Posterior cingulate gyrus (tissue), 11 donors: ENCODE data around the gene MAP4K5.
"Not testable (repeated sequence)": the region's sequence is repeated elsewhere in the genome, so short reads cannot be mapped to it uniquely, and the experiment has no call there.

Experiments
- DNase-seq, 10 donors: peaks; one replicate each; pipeline versions ENCODE4 v3.0.0 to v3.0.0-alpha.2; 2020 to 2021; ENCODE audit warnings: mixed read lengths in 3 of 10
- intact Hi-C: fragments of 100-400 bp; cut with DNase I; formaldehyde crosslinking; loops from one replicate; pipeline ENCODE4 v1.15.1; 2023

MAP4K5 gene

DNA sequence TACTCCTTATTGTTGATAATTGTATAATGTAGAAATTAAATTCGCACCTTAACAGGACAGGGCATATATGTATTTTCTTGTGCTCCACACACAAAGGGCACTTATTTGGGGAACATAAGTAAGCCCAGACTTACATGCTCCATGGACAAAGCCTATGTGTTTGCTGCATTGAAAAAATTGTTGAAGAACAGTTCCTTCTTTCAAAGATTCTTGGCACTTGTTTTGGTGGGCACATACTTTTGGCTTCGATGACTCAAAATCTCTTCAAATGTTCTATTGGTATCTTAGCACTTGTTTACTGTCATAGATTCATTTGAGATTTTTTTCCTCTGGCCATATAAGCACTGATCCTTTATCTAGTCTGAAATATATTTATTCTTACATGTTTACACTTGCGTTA, 1.4 kb upstream of the MAP4K5 start:
- intact Hi-C loops, result loop anchor here (2.0 to 10.0 kb wide), 3 partner anchors 137 to 299 kb away; partner anchors contain the start of genes CDKL1, DMAC2L, L2HGDH and SOS2
- DNase-seq, result no peak

DNA sequence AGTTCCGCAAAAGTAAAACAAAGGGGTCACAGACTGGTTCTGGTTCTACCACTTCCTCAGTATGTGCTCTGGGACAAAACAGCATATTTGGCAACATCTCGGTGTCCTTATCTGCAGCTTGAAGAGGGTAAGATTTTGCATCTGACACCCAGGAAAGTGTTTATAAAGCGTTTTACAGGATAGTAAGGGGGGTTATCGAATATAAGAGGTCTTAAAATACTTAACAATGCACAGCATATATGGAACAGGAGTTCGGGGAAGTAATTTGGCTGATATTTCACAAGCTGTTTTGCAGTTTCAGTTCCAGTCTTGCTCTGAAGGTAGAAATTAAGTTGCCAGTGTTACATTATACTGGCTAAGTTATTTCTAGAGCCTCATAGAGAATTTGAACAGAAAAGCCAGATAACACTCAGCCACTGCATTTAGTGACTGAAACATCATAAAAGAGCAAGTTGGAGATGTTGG, 904 bp upstream of the MAP4K5 start:
- intact Hi-C loops, result loop anchor here (2.0 to 10.0 kb wide), 3 partner anchors 136 to 298 kb away; partner anchors contain the start of genes CDKL1, DMAC2L, L2HGDH and SOS2
- no peak for DNase-seq

DNA sequence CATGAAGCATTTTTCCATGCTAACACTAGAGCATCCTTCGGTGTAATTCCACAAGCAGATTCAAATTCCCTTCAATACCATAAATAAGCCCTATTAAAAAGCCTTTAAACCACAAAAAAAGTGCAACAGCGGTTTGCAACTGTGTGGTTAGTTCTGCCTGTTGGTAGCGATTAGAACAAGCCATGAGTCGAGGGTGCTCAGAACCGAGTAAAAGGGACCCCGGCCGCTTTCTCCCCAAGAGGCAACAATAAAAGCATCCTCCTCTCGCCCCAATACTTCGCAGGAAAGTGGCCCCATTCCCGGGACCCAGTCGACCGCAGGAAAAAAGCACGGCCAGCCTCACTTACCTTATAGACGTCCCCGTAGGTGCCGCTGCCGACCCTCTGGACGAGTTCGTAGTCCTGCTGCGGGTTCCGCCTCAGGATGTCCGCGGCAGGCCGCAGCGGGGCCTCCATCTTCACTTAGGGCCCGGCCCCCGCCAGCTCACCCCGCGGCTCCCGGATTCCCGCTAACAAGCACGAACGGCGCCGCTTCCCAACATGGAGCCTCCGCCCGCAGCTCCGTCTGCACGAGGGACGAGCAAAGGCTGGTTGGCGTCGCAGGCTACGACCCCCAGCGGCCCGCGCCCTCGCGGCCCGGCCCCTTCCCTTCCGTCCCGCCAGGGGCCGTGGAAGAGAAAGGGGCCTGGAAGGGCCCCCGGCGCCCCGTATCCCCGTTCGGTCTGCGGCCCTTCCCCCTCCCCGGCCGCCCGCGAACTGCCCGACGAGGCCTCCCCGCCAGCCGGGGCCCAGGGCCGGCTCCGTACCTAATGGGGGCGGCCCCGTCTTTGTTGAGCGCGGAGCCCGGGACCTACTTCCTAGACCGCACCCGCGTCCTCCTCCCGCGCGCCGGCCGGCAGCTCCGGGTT, 521 bp downstream of the MAP4K5 start:
- intact Hi-C loops, result loop anchor here (1.0 to 10.0 kb wide), 5 partner anchors 135 to 297 kb away; partner anchors contain the start of genes CDKL1, DMAC2L, L2HGDH and SOS2
- DNase-seq, result peak; percentile 32 to 92 (median 49)

DNA sequence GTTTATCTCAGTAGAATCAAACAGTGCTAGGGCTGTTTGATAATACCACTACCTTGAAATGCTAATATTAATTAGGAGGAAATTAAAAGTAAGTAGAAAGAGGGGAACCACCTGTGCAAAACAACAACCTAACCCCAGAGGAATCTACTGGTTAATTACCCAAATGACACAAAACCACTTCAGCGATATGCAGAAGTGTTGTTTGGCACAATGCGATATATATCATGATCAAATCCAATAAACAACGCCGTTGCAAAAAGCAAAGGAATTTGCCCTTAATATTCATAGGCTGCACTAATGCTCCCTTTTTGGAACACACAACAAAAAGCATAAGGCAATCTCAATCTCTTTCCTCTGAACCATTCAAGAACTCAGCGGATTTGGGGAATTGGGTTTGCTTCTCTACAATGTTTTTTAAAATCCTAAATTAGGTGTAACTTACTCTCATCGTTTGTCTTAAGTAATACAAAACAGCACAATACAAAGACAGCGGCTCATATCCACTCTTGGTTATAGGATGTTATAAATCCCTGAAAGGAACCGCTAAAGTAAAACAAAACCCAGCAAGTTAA, 1.5 kb downstream of the MAP4K5 start:
- DNase-seq, result no peak
- intact Hi-C loops, result loop anchor here (5.0 to 10.0 kb wide), 2 partner anchors 134 to 296 kb away; partner anchors contain the start of genes CDKL1 and SOS2

DNA sequence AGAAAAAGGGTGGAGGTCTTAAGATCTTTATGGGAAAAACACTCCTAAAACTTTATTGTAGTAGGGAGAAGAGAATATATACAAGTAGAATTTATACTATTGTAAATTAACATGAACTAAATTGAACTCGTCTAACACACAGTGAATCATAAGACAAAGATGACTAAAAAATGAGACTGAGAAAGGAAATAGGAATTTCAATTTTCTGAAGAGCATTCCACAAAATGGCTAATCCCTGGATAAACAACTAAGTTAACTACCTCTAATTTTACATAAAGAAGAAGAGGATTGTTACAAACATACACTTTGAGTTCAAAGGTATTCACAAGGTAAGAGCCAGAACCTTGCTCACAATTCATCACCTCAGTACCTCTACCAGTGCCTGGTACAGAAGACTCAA, 2.0 kb downstream of the MAP4K5 start:
- DNase-seq, result no peak
- intact Hi-C loops, result loop anchor here (5.0 to 10.0 kb wide), 2 partner anchors 133 to 296 kb away; partner anchors contain the start of genes CDKL1 and SOS2

DNA sequence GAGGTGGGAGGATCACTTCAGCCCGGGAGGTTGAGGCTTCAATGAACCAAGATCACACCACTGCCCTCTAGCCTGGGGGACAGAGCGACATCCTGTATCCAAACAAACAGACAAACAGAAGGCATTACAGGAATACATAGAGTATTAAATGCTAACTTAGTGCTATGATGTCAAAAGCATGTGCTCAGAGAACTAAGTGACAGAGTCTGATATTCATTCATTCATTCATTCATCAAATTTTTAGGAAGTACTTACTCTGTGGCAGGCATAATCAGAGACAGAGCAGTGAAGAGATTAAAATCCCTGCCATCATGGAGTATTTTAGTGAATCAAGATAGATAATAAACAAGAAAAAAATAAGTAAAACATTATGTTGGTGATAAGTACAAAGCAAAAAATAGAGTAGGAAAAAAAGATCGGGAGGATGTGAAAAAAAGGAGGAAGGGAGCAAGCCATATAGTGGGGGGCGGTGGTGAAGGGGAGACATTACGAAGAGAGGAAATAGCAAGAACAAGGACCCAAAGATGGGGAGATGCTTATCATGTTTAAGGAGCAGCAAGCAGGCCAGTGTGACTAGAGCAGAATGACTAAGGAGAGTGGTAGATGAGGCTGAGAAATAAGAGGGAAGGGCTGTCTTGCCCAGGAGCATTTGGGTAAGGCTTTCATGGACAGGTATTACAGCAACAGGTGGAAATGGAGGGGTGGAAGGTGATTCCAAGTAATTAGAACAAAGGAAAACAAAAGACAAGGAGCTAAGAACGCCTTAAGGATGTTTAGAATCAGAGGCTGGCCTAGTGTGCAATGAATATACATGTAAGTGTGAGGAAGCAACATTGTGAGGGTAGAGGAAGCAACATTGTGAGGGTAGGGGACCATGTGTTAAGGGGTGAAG, 2.8 kb downstream of the MAP4K5 start:
- intact Hi-C loops, result loop anchor here (5.0 to 10.0 kb wide), 3 partner anchors 77 to 295 kb away; partner anchors contain the start of genes CDKL1 and SOS2
- DNase-seq, result no peak

DNA sequence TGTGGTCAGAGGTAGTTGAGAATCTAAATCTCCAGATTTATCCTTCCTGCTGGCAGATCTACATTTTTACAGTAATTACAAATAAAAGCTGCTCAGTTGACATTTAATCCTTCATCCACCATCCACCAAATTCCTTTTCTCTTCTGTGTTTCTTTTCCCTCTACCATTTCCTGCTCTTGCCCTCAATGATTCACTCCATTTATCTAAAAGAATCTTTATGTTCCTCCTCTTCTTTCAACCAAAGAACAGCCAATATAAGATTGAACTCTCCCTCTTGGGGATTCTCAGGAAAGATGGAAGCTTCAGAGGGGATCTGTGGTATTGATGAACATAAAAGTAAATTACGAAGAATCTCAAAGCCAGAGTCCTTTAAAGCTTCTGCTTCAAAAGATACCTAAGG, 4.4 kb downstream of the MAP4K5 start:
- DNase-seq, result no peak
- intact Hi-C loops, result loop anchor here (5.0 kb wide), 1 partner anchor 76 kb away; no protein-coding TSS in a partner anchor

DNA sequence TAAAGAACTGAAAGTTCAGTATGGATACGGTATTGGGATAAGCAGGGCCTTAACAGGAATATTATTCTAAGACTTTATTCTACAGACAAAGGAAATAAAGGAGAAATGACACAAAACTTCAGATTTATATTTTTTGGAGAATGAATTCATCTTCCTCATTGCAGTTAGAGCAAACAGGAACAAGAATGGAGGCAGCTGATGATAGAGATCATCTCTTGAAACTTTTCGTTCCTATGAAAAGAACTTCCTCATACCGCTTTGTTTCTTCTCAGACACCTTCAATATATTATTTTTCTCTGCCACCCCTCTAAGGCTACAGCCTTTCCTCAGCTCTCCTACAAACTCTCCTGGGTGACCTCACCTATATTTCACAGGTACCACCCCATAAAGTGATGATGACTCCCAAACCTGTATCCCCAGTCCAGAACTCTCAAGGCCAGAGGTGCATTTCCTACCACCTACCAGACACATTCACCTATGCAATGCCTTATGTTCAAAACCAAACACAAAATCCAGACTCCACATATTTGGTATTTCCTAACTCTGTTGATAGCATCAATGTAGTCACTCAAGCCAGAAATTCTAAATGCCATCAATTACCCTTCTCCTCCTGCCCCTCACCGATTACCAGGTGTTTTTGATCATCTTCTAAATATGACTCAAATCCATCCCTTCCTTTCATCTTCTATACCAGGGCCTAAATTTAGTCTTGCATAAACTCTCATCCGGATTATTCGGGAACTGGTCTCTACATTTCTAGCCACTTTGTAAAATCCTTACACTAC, 7.4 kb downstream of the MAP4K5 start:
- intact Hi-C loops, result loop anchor here (5.0 kb wide), 1 partner anchor 73 kb away; no protein-coding TSS in a partner anchor
- no peak for DNase-seq

DNA sequence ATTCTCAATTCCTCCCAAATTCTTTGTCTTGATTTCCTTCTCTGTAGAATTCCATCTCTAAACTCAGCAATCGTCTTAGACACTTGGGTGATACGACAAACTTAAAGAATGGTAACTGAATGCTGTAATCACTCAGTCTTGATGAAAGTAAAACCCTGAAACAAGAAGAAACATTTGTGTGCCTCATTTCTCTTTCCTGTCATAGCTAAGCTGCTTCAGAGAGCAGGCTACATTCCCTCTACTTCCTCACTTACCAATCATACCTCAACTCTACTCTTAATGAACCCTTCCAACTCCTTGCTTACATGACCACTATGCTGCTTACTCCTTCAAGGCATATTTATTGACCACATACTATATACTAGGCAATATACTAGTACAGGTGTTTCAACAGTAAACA, 8.3 kb downstream of the MAP4K5 start:
- intact Hi-C loops, result no loop called here
- DNase-seq, result no peak

DNA sequence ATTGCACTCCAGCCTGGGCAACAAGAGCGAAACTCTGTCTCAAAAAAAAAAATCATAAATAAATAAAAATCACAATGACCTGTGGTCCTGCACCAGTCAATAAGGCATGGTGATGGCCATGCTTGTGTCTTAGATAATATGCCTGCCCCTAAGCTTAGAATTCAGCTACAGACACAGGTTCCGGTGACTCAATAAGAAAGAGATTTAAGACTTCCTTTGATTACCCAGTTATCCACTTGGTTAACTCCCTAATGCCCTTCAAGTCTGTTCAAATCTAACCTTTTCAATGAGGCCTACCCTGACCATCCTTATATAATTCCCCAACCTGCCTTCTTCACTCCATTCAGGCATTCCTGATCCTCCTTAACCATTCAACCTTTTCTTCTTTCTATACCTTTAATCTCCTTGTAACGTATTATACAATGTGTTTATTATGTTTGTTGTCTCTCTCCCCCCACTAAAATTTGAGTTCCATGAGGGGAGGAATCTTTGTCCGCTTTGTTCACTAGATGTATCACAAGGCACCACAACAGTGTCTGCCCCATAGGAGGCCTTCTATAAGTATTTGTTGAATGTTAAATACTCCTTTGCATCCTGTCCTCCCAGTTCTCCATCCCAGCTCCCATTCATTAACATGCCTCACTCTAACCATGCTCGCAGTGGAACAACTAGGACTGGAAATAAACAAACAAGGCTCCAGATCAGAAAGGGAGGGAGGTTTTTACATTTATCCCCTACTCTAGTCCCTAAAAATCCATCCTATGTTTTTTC, 8.9 kb downstream of the MAP4K5 start:
- intact Hi-C loops, result no loop called here
- no peak for DNase-seq

DNA sequence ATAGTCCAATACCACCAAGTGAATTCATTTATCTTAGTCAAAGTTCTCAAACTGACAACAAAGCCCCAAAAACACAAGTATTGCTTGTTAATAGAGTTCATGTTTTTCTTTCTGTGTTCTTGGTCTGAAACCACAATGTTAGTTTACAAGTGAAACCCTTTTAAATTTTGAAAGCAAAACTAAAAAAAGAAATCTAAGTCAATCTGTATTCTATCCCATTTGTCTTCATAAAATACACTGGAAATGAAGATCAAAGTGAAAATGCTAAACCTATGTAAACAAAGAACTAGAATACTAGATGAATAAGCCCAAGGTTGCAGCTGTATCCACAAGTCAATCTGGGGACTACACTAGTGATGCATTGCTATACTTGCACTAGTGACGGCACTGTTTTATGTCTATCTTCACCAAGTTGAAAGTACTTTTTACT, 10.4 kb downstream of the MAP4K5 start:
- no peak for DNase-seq
- intact Hi-C loops, result no loop called here

DNA sequence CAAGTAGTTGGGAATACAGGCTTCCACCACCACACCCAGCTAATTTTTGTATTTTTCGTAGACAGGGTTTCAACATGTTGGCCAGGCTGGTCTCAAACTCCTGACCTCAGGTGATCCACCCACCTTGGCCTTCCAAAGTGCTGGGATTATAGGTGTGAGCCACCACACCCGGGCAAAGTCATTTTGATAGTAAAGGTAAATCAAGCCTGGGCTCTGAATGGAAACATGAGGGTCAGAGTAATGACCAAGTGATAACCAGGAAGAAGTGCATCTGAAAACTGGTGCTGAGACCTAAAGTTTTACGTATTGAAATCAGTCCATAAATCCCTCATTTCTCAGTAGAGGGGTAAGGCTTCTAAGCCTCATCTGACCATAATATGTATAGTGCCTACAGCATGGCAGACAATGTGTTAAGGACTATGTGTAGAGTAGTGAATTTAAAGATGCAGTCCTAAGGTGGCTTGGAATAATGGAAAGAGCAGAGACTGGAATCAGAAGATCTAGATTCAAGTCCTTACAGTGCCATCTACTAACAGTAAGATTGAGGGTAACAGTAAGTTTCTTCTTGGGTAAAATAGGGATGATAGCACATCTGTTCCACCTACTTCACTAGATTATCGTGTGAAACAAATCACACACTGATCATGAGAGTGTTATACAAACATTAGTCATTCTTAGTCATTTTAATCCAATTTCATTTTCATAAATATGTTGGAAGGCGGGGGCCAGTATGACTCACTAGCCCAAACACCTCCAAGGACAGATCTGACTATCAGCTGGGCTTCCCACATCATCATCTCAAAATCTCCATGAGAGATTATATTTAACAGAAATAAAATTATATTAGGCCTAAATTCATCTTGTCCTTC, 11.2 kb downstream of the MAP4K5 start:
- no peak for DNase-seq
- intact Hi-C loops, result no loop called here

DNA sequence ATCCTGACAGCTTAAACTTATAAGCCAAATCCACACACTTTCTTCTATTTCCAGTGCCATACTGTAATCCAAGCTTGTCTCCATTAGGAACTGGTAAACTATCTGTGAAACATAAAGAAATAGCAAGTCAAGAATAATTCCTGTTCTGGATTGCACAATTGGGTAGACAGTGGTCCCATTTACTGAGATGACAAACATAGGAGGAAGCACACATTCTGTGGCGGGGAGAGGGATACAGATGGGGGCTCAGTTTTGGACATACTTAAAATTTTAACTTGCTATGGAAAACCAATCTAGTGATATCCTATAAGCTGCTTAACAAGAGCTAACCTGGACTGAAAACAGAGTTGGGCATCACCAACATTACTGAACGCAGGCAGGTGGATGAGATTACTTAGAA, 16.3 kb downstream of the MAP4K5 start:
- no peak for DNase-seq
- intact Hi-C loops, result no loop called here

DNA sequence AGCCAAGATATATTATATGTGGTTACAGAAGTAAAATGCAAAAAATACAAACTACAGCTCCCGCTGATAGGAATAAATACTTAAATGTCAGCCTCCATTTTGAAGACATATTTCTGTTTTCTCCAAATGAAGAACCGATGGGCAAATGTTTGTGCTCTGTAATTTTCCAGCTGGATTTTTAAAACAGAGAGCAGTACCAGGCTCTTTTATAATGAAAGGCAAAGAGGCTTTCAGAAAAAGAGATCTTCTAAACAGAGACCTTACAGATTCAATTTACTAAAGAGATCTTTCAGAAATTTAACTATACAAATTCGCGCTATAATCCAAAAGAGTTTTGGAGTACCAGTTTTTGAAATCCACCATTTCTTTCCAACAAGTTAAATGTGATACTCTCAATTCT, 19.9 kb downstream of the MAP4K5 start:
- no peak for DNase-seq
- intact Hi-C loops, result no loop called here

DNA sequence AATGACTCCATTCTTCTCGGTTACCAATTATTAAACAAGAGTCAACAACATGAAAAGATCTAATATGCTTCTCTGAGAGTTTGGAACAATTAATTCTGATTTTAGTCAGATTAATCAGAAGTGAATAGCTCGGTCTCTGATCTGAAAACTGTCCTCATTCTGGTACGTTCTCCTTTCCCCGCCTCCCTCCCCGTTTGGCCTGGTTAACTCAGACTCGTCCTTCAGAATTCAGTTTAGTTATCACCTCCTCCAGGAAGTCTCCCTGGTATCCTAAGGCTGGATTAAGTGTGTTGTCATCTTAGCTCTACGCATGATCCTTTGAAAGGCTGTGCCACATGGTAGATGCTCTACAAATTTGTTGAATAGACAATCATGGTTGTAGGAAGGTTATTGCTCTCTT, 22.2 kb downstream of the MAP4K5 start:
- intact Hi-C loops, result no loop called here
- no peak for DNase-seq

DNA sequence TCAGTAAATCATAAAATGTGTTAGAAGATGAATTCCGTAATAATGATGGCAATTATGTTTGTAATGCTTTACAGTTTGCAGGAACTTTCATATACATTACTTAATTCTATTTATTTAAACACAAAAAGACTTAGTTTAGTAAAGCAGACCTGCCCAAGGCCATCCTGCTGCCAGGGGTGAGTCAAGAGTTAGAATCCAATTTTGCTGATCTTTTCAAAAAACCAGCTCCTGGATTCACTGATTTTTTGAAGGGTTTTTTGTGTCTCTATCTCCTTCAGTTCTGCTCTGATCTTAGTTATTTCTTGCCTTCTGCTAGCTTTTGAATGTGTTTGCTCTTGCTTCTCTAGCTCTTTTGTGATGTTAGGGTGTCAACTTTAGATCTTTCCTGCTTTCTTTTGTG, 25.3 kb downstream of the MAP4K5 start:
- DNase-seq, intact Hi-C loops: not testable (repeated sequence)

DNA sequence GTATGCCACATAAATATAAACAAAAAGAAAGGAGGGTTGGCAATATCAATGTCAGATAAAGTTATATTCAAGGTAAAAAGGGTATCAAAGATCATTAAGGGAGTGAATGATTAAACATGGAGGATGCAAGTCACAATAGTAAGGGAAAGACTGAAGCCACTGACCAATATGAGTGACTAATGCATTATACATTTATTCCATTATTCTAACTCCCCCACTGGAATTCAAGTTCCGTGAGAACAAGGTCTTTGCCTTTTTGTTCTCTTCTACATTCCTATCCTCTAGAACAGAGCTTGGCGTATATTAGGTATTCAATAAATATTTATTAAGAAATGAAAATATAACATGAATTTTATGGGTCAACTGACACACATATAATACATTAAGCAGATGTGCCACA, 30.7 kb downstream of the MAP4K5 start:
- DNase-seq, result no peak
- intact Hi-C loops, result no loop called here

DNA sequence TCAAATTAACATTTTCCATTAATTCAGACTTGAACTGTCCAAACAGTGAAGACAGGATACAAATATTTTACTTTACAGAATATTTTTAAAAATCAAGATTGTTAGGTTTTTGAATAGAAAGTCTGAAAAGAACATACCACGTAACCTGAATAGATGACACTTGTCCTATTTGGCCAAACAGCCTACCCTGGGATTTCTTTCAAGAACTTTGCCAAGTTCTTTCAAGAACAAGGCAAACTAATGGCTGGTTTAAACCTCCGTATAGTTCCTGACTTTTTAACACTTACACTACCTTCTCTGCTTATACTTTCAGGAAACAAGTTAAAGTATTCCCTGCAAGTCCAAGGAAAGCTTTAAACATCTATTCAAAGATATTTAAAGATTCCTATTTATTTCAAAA, 35.0 kb downstream of the MAP4K5 start:
- intact Hi-C loops, result no loop called here

More for the DNA sequence above, 35.0 kb downstream of the MAP4K5 start:
- no peak for DNase-seq
